K562 (cell line): Measurements from ENCODE around the gene P3H1. TPM values are rescaled to one million over a fixed set of nuclear protein-coding genes. Genes with fewer than 3 reads are reported as not detected.

Source experiments
- FOXK2 ChIP-seq, 2 experiments: fragments of 450-650 bp; IDR thresholded peaks in 1 of 2; conservative IDR thresholded peaks in 1 of 2; 2 replicates each; pipeline ENCODE4 v1.6.1; 2016; ENCODE audit warnings: low read depth in 2 of 2, mild to moderate bottlenecking in 1 of 2
- GTF2E2 ChIP-seq: fragments of 200-800 bp; sonication (Bioruptor generic); IDR thresholded peaks from 2 replicates; pipeline ENCODE4 v1.6.1; 2016; ENCODE audit warnings: missing genetic modification characterization, missing compliant biosample characterization
- HDAC6 ChIP-seq: IDR thresholded peaks from 2 replicates; pipeline ENCODE4 v1.6.1; 2012; ENCODE audit warnings: low read depth, mild to moderate bottlenecking, control low read depth, inconsistent platforms, low read length, moderate library complexity
- MCM3 ChIP-seq: fragments of 450-650 bp; IDR thresholded peaks from 2 replicates; pipeline ENCODE4 v1.6.1; 2016
- REST ChIP-seq, 2 experiments: fragments of 450-650 bp; formaldehyde crosslinking in 1 of 2; IDR thresholded peaks; 2 replicates each; pipeline versions ENCODE4 v1.4.0 to v1.6.1; 2014 to 2020; ENCODE audit warnings: mild to moderate bottlenecking in 2 of 2, borderline replicate concordance in 1 of 2, low read depth in 1 of 2
- THAP12 ChIP-seq: fragments of 250-450 bp; sonication (Bioruptor Pico); IDR thresholded peaks from 2 replicates; pipeline ENCODE4 v1.9.0; 2021; ENCODE audit warnings: mild to moderate bottlenecking, inconsistent platforms
- YY1 ChIP-seq, 3 experiments: IDR thresholded peaks; 2 replicates each; pipeline ENCODE4 v1.6.1; 2011; ENCODE audit warnings: low read length in 2 of 3, mild to moderate bottlenecking in 2 of 3, moderate library complexity in 2 of 3, borderline replicate concordance in 1 of 3, control low read depth in 1 of 3, low read depth in 1 of 3; ENCODE audit not compliant: insufficient read depth in 3 of 3, insufficient replicate concordance in 2 of 3, control insufficient read depth in 1 of 3, insufficient read length in 1 of 3; ENCODE audit errors: extremely low read depth in 1 of 3
- ZNF24 ChIP-seq: fragments of 450-650 bp; IDR thresholded peaks from 2 replicates; pipeline ENCODE4 v1.6.1; 2016
- ZNF316 ChIP-seq: fragments of 450-650 bp; IDR thresholded peaks from 2 replicates; pipeline ENCODE4 v1.6.1; 2016
- ZZZ3 ChIP-seq: fragments of 450-650 bp; IDR thresholded peaks from 2 replicates; pipeline ENCODE4 v1.6.1; 2016; ENCODE audit warnings: antibody characterized with exemption, mild to moderate bottlenecking, moderate library complexity
- polyA plus RNA-seq, 8 experiments: library from polyadenylated mRNA; depleted of rRNA in 4 of 8; stranded (reverse) in 5 of 8; unstranded in 3 of 8; fragments of >200 nt; fragmentation: Nextera tagmentation in 2 of 8; fragmentation: Illumina TruSeq in 1 of 8; extraction: Ambion mirVana in 2 of 8; extraction: Trizol in 1 of 8; gene quantifications; 2 replicates each; pipeline versions ENCODE4 v1.2.1 to v1.2.3, GENCODE V29; 2011 to 2014; ENCODE audit warnings: inconsistent platforms in 1 of 8, missing spikeins in 1 of 8
- total RNA-seq, 7 experiments: library from RNA; depleted of rRNA in 6 of 7; stranded (reverse); fragments of >200 nt in 6 of 7; fragmentation: Illumina TruSeq in 2 of 7; extraction: Trizol in 2 of 7; gene quantifications; 2 replicates each; pipeline versions ENCODE4 v1.2.1 to v1.2.3, GENCODE V29; 2011 to 2021; ENCODE audit warnings: low replicate concordance in 1 of 7
- TF ChIP-seq, protein P1 (sequence below): fragments of 450-650 bp; formaldehyde crosslinking; IDR thresholded peaks from 2 replicates; pipeline ENCODE4 v1.4.0; 2020; ENCODE audit warnings: mild to moderate bottlenecking, moderate library complexity

The P3H1 gene
- total and polyA plus RNA-seq, 9 of the 15 experiments (the other 6 are each of a cell fraction or from before 2014, with no cell fraction given): 1.7 to 81.7 (median 45.7) TPM

GRCh38 chr1:42756956-42757891 lies 9.6 kb downstream of the P3H1 start (continued):
- TF ChIP-seq, protein P1, sequence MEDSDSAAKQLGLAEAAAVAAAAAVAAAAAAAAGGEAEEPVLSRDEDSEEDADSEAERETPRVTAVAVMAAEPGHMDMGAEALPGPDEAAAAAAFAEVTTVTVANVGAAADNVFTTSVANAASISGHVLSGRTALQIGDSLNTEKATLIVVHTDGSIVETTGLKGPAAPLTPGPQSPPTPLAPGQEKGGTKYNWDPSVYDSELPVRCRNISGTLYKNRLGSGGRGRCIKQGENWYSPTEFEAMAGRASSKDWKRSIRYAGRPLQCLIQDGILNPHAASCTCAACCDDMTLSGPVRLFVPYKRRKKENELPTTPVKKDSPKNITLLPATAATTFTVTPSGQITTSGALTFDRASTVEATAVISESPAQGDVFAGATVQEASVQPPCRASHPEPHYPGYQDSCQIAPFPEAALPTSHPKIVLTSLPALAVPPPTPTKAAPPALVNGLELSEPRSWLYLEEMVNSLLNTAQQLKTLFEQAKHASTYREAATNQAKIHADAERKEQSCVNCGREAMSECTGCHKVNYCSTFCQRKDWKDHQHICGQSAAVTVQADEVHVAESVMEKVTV (CRISPR knock-in tag): 0 out of 2 replicates have a peak, but pooled peaks have one; percentile 23
- TF ChIP-seq YY1 (IDR thresholded peaks at IDR 0.05; ENCODE audit: borderline replicate concordance in 1 of 3, control insufficient read depth in 1 of 3, extremely low read depth in 1 of 3, insufficient read depth in 3 of 3, insufficient read length in 1 of 3, insufficient replicate concordance in 2 of 3, low read depth in 1 of 3, low read length in 2 of 3) (peak in 1 of 3 experiments; percentile 17), THAP12 (CRISPR knock-in tag) (no peak), FOXK2 (conservative IDR thresholded peaks at IDR 0.05 in 1 of 2, IDR thresholded peaks at IDR 0.05 in 1 of 2; ENCODE audit: low read depth in 2 of 2) (no peak), REST (IDR thresholded peaks at IDR 0.05; ENCODE audit: borderline replicate concordance) (peak; percentile 41; the same call in 1 of the 2 replicates), REST (CRISPR knock-in tag; IDR thresholded peaks at IDR 0.05; ENCODE audit: low read depth) (no peak), ZNF24 (no peak), HDAC6 (no peak), GTF2E2 (tag) (no peak), ZNF316 (no peak), ZZZ3 (no peak), MCM3 (no peak)
